Calu3 (cell line): ENCODE measurements around the gene ZPR1. TPM values are rescaled to one million over a fixed set of nuclear protein-coding genes. Genes with fewer than 3 reads are reported as not detected.

Experiments used
- BruUV-seq: library from RNA; stranded (reverse); fragments of 400-500 nt; replicated peaks from 2 replicates; lab custom pipeline; 2021; lab: Mats Ljungman, UMichigan
- CTCF ChIA-PET: fragments of 300-600 bp; sonication (Branson Sonifier 250); formaldehyde crosslinking; loops from one replicate; lab custom pipeline; 2022; ENCODE audit warnings: antibody characterized with exemption; lab: Charles Lee
- DNase-seq: peaks from one replicate; pipeline ENCODE4 v3.0.0; 2022
- H3K27ac Mint-ChIP-seq: one replicate; pipeline ENCODE4 v1.8.0; 2022; ENCODE audit warnings: mixed read lengths; ENCODE audit not compliant: unreplicated experiment
- H3K27me3 Mint-ChIP-seq: one replicate; pipeline ENCODE4 v1.8.0; 2022; ENCODE audit warnings: mixed read lengths; ENCODE audit not compliant: unreplicated experiment
- H3K36me3 Mint-ChIP-seq: one replicate; pipeline ENCODE4 v1.8.0; 2022; ENCODE audit warnings: mild to moderate bottlenecking, moderate library complexity, mixed read lengths; ENCODE audit not compliant: insufficient read depth, unreplicated experiment
- H3K4me1 Mint-ChIP-seq: one replicate; pipeline ENCODE4 v1.8.0; 2022; ENCODE audit warnings: mild to moderate bottlenecking, low read depth, mixed read lengths; ENCODE audit not compliant: unreplicated experiment
- H3K4me3 Mint-ChIP-seq: one replicate; pipeline ENCODE4 v1.8.0; 2022; ENCODE audit warnings: mild to moderate bottlenecking, low read depth, moderate library complexity, mixed read lengths; ENCODE audit not compliant: unreplicated experiment
- H3K9me3 Mint-ChIP-seq: one replicate; pipeline ENCODE4 v1.8.0; 2022; ENCODE audit warnings: low read depth, mixed read lengths; ENCODE audit not compliant: unreplicated experiment
- CTCF ChIP-seq: fragments of 200-600 bp; IDR thresholded peaks from one replicate; pipeline ENCODE4 v1.8.0; 2022; ENCODE audit warnings: antibody characterized with exemption; ENCODE audit not compliant: unreplicated experiment
- intact Hi-C: fragments of 100-400 bp; cut with micrococcal nuclease; formaldehyde crosslinking; loops from one replicate; pipeline ENCODE4 v1.10.0; 2022; ENCODE audit not compliant: unreplicated experiment
- total RNA-seq: library from RNA; stranded (reverse); gene quantifications from 2 replicates; pipeline ENCODE4 v1.2.3, GENCODE V29; 2022

Gene ZPR1
- total RNA-seq, 1 experiment from 2014 or later, result 34.5 TPM

- CTCF ChIA-PET, result no interaction called here
- Mint-ChIP-seq H3K27ac (no peak overlapping the region), H3K27me3 (no peaks in the 10 kb centered on the region), H3K9me3 (no peaks in the 10 kb centered on the region), H3K4me1 (no peaks in the 10 kb centered on the region), H3K4me3 (no peak overlapping the region), H3K36me3 (no peaks in the 10 kb centered on the region)
- no peak for TF ChIP-seq CTCF
- no TSS peak for BruUV-seq
- intact Hi-C loops, result no loop called here
- DNase-seq, result no peak
Measured at GRCh38 chr11:116828632-116829524, 41.1 kb upstream of the ZPR1 start.

GRCh38 chr11:116827461-116827860 lies 39.6 kb upstream of the ZPR1 start:
- Mint-ChIP-seq H3K27me3 (no peaks in the 10 kb centered on the region), H3K36me3 (no peaks in the 10 kb centered on the region), H3K9me3 (no peaks in the 10 kb centered on the region), H3K4me1 (no peaks in the 10 kb centered on the region), H3K4me3 (no peak overlapping the region), H3K27ac (no peak overlapping the region)
- CTCF ChIA-PET, result interaction anchor here (0.6 kb wide), 1 partner anchor 8 kb away, joined by 3 read pairs; no protein-coding TSS in a partner anchor
- no peak for TF ChIP-seq CTCF
- intact Hi-C loops, result no loop called here
- BruUV-seq, result no TSS peak
- no peak for DNase-seq

- no peaks in the 10 kb centered on the region for H3K9me3 Mint-ChIP-seq
- intact Hi-C loops, result no loop called here
- H3K27me3 Mint-ChIP-seq, result peaks cover under 1% of the 10 kb centered on the region
- no peak overlapping the region for H3K4me3 Mint-ChIP-seq
- no peak for TF ChIP-seq CTCF
- H3K4me1 Mint-ChIP-seq, result no peaks in the 10 kb centered on the region
- DNase-seq, result no peak
- CTCF ChIA-PET, result interaction anchor here (0.6 kb wide), 1 partner anchor 9 kb away, joined by 3 read pairs; no protein-coding TSS in a partner anchor
- H3K36me3 Mint-ChIP-seq, result no peaks in the 10 kb centered on the region
- no TSS peak for BruUV-seq
- H3K27ac Mint-ChIP-seq, result no peak overlapping the region
Measured at GRCh38 chr11:116826751-116827431, 39.1 kb upstream of the ZPR1 start.

- no TSS peak for BruUV-seq
- Mint-ChIP-seq H3K27me3 (peaks cover 9% of the 10 kb centered on the region), H3K4me1 (no peaks in the 10 kb centered on the region), H3K9me3 (no peaks in the 10 kb centered on the region), H3K27ac (no peak overlapping the region), H3K4me3 (no peak overlapping the region), H3K36me3 (no peaks in the 10 kb centered on the region)
- no peak for DNase-seq
- no peak for TF ChIP-seq CTCF
- CTCF ChIA-PET, result no interaction called here
- intact Hi-C loops, result no loop called here
Measured at GRCh38 chr11:116825854-116826750, 38.3 kb upstream of the ZPR1 start.
